Large intestine (tissue), 12 donors: ENCODE measurements around the gene SLC31A2. TPM values are rescaled to one million over a fixed set of nuclear protein-coding genes. Genes with fewer than 3 reads are reported as not detected.
"Not testable (repeated sequence)": the region's sequence is repeated elsewhere in the genome, so short reads cannot be mapped to it uniquely, and the experiment has no call there.

Experiments
- DNase-seq, 2 donors: peaks; one replicate each; pipeline versions ENCODE4 v3.0.0 to v3.0.0-alpha.2; 2013
- H3K27ac ChIP-seq: one replicate; pipeline ENCODE4 v1.5.1; 2013; ENCODE audit warnings: low read length
- H3K27me3 ChIP-seq: 2 replicates; pipeline ENCODE4 v1.6.1; 2013; ENCODE audit warnings: low read length; ENCODE audit not compliant: control insufficient read depth, insufficient read depth
- H3K36me3 ChIP-seq: 2 replicates; pipeline ENCODE4 v1.6.1; 2013; ENCODE audit warnings: low read length; ENCODE audit not compliant: control insufficient read depth, insufficient read depth
- H3K4me1 ChIP-seq: one replicate; pipeline ENCODE4 v1.6.1; 2013; ENCODE audit warnings: low read length; ENCODE audit not compliant: control insufficient read depth, insufficient read depth
- H3K4me3 ChIP-seq: one replicate; pipeline ENCODE4 v1.5.1; 2013; ENCODE audit warnings: low read length
- H3K9me3 ChIP-seq: one replicate; pipeline ENCODE4 v1.6.1; 2013; ENCODE audit warnings: mild to moderate bottlenecking, low read depth, low read length, moderate library complexity; ENCODE audit not compliant: control insufficient read depth
- WGBS: methylation state at CpG from one replicate; pipeline ENCODE4 v1.1.5; 2013; ENCODE audit warnings: low lambda C conversion rate; ENCODE audit not compliant: insufficient coverage; 5-methylcytosine and 5-hydroxymethylcytosine counted together
- long read RNA-seq, 11 donors: transcript quantifications; one replicate each; lab custom pipeline, GENCODE V29; 2026
- polyA plus RNA-seq: library from polyadenylated mRNA; unstranded; fragments of 120-200 nt; gene quantifications from one replicate; pipeline ENCODE4 v1.2.1, GENCODE V29; 2013

Gene SLC31A2
- 11.4 TPM for polyA plus RNA-seq
- long read RNA-seq, donor 1, partial matches to known transcripts = 0 of 1 reads
- long read RNA-seq, donor 1, other reads (novel, unspliced or antisense) = 0 of 1 reads
- long read RNA-seq, donor 2, partial matches to known transcripts = 0 of 4 reads
- long read RNA-seq, donor 2, other reads (novel, unspliced or antisense) = 0 of 4 reads
- long read RNA-seq, donor 3 = 0 reads
- long read RNA-seq, donor 4 = 0 reads
- long read RNA-seq, donor 5, transcript SLC31A2-201 (4 exons, 1,785 nt) = major isoform, 6 of 11 reads
- long read RNA-seq, donor 5, partial matches to known transcripts = 5 of 11 reads
- long read RNA-seq, donor 5, other reads (novel, unspliced or antisense) = 0 of 11 reads
- long read RNA-seq, donor 6, transcript SLC31A2-201 (4 exons, 1,785 nt) = major isoform, 8 of 10 reads
- long read RNA-seq, donor 6, partial matches to known transcripts = 0 of 10 reads
- long read RNA-seq, donor 6, other reads (novel, unspliced or antisense) = 0 of 10 reads
- long read RNA-seq, donor 7, partial matches to known transcripts = 0 of 3 reads
- long read RNA-seq, donor 7, other reads (novel, unspliced or antisense) = 0 of 3 reads
- long read RNA-seq, donor 8, transcript SLC31A2-201 (4 exons, 1,785 nt) = major isoform, 6 of 6 reads
- long read RNA-seq, donor 8, partial matches to known transcripts = 0 of 6 reads
- long read RNA-seq, donor 8, other reads (novel, unspliced or antisense) = 0 of 6 reads
- long read RNA-seq, donor 9, partial matches to known transcripts = 0 of 4 reads
- long read RNA-seq, donor 9, other reads (novel, unspliced or antisense) = 0 of 4 reads
- long read RNA-seq, donor 10, transcript SLC31A2-201 (4 exons, 1,785 nt) = major isoform, 6 of 6 reads
- long read RNA-seq, donor 10, partial matches to known transcripts = 0 of 6 reads
- long read RNA-seq, donor 10, other reads (novel, unspliced or antisense) = 0 of 6 reads
- long read RNA-seq, donor 11, transcript SLC31A2-201 (4 exons, 1,785 nt) = major isoform, 5 of 5 reads
- long read RNA-seq, donor 11, partial matches to known transcripts = 0 of 5 reads
- long read RNA-seq, donor 11, other reads (novel, unspliced or antisense) = 0 of 5 reads

GRCh38 chr9:113150670-113151611, at the start of gene SLC31A2:
Gene SLC31A2, plus strand, starts transcription at chr9:113151007. Its CDS starts 68 bp downstream, at chr9:113151075.
- peak; percentile 82 to 91 for DNase-seq
- H3K27me3 ChIP-seq = no peaks in the 10 kb centered on the region
- peak within 1 kb of the TSS; percentile 90 for H3K4me3 ChIP-seq
- peak within 1 kb of the TSS; percentile 52 for H3K27ac ChIP-seq
- peaks cover 3% of the 10 kb centered on the region for H3K4me1 ChIP-seq
- H3K9me3 ChIP-seq = no peaks in the 10 kb centered on the region
- no CpG with 5 or more reads among the region's 87 CpGs for WGBS
- H3K36me3 ChIP-seq = no peaks in the 10 kb centered on the region

- WGBS = no CpG with 5 or more reads among the region's 6 CpGs
- not testable (repeated sequence) for H3K4me1 ChIP-seq, H3K9me3 ChIP-seq
Observed at GRCh38 chr9:113105345-113105744, 45.5 kb upstream of the SLC31A2 start.

GRCh38 chr9:113111065-113111951, 39.5 kb upstream of the SLC31A2 start:
- H3K27me3 ChIP-seq, DNase-seq, H3K27ac ChIP-seq, H3K4me1 ChIP-seq, H3K36me3 ChIP-seq, H3K9me3 ChIP-seq, H3K4me3 ChIP-seq: not testable (repeated sequence)
- 50% methylated on average over 1 of the region's 56 CpGs for WGBS

More at GRCh38 chr9:113105345-113105744, 45.5 kb upstream of the SLC31A2 start:
- not testable (repeated sequence) for H3K36me3 ChIP-seq, H3K27me3 ChIP-seq, DNase-seq, H3K4me3 ChIP-seq, H3K27ac ChIP-seq

GRCh38 chr9:113112706-113113510, 37.9 kb upstream of the SLC31A2 start:
- not testable (repeated sequence) for H3K27me3 ChIP-seq, DNase-seq
- WGBS = no CpG with 5 or more reads among the region's 54 CpGs

GRCh38 chr9:113118829-113119228, 32.0 kb upstream of the SLC31A2 start:
- WGBS = no CpG with 5 or more reads among the region's 6 CpGs
- H3K27me3 ChIP-seq, H3K4me3 ChIP-seq: not testable (repeated sequence)

More at GRCh38 chr9:113112706-113113510, 37.9 kb upstream of the SLC31A2 start:
- not testable (repeated sequence) for H3K4me3 ChIP-seq, H3K9me3 ChIP-seq, H3K36me3 ChIP-seq, H3K4me1 ChIP-seq, H3K27ac ChIP-seq

GRCh38 chr9:113125386-113126035, 25.3 kb upstream of the SLC31A2 start:
- no peak for DNase-seq
- no peaks in the 10 kb centered on the region for H3K36me3 ChIP-seq
- no peak overlapping the region for H3K4me3 ChIP-seq
- H3K27ac ChIP-seq = no peak overlapping the region
- WGBS = no CpG with 5 or more reads among the region's 4 CpGs
- peaks cover 2% of the 10 kb centered on the region for H3K27me3 ChIP-seq
- no peaks in the 10 kb centered on the region for H3K4me1 ChIP-seq
- no peaks in the 10 kb centered on the region for H3K9me3 ChIP-seq

More at GRCh38 chr9:113118829-113119228, 32.0 kb upstream of the SLC31A2 start:
- H3K4me1 ChIP-seq, H3K9me3 ChIP-seq, DNase-seq, H3K27ac ChIP-seq, H3K36me3 ChIP-seq: not testable (repeated sequence)

GRCh38 chr9:113129466-113129865, 21.3 kb upstream of the SLC31A2 start:
- Histone ChIP-seq H3K27me3 (peaks cover 4% of the 10 kb centered on the region), H3K36me3 (no peaks in the 10 kb centered on the region), H3K4me3 (no peak overlapping the region), H3K9me3 (no peaks in the 10 kb centered on the region), H3K4me1 (no peaks in the 10 kb centered on the region), H3K27ac (no peak overlapping the region)
- DNase-seq = no peak

- Histone ChIP-seq H3K36me3 (no peaks in the 10 kb centered on the region), H3K9me3 (no peaks in the 10 kb centered on the region), H3K4me1 (no peaks in the 10 kb centered on the region), H3K4me3 (no peak overlapping the region), H3K27ac (no peak overlapping the region), H3K27me3 (peaks cover 4% of the 10 kb centered on the region)
- no peak for DNase-seq
- WGBS = no CpG with 5 or more reads among the region's 4 CpGs
Observed at GRCh38 chr9:113129884-113130283, 20.9 kb upstream of the SLC31A2 start.
